CD4-positive, alpha-beta T cell (primary cell): ENCODE measurements around the gene TRABD2B. TPM values are rescaled to one million over a fixed set of nuclear protein-coding genes. Genes with fewer than 3 reads are reported as not detected.

Experiments
- ATAC-seq: fragments of 200-7000 bp; cut with Tn5 transposase; one replicate; pipeline ENCODE4 v1.10.0; 2022; ENCODE audit warnings: mild to moderate bottlenecking; ENCODE audit not compliant: poor library complexity
- CTCF ChIA-PET: fragments of 350-600 bp; sonication (Branson Sonifier 250); formaldehyde crosslinking; loops from one replicate; lab custom pipeline; 2021; ENCODE audit warnings: antibody characterized with exemption, inconsistent platforms; lab: Charles Lee
- POLR2A ChIA-PET: fragments of 350-600 bp; sonication (Branson Sonifier 250); formaldehyde crosslinking; loops from one replicate; lab custom pipeline; 2021; ENCODE audit warnings: antibody characterized with exemption, inconsistent platforms; lab: Charles Lee
- DNase-seq, 14 experiments: peaks; one replicate each; pipeline ENCODE4 v3.0.0-alpha.2; 2013 to 2020; ENCODE audit warnings: mixed read lengths in 2 of 14
- H3K27ac ChIP-seq, 2 donors: one replicate each; pipeline versions ENCODE4 v1.5.1 to v1.7.0; 2013; ENCODE audit warnings: low read length in 2 of 2, low read depth in 1 of 2, mild to moderate bottlenecking in 1 of 2
- H3K27me3 ChIP-seq, 2 experiments: 1 replicate in 1 of 2; 2 replicates in 1 of 2; pipeline versions ENCODE4 v1.6.1 to v1.7.0; 2013; ENCODE audit warnings: low read length in 2 of 2, control low read depth in 1 of 2, mild to moderate bottlenecking in 1 of 2, moderate library complexity in 1 of 2; ENCODE audit not compliant: insufficient read depth in 2 of 2, control insufficient read depth in 1 of 2
- H3K36me3 ChIP-seq: one replicate; pipeline ENCODE4 v1.6.1; 2013; ENCODE audit warnings: low read length, control low read depth; ENCODE audit not compliant: insufficient read depth
- H3K4me1 ChIP-seq: one replicate; pipeline ENCODE4 v1.6.1; 2013; ENCODE audit warnings: low read length, control low read depth; ENCODE audit not compliant: insufficient read depth
- H3K4me3 ChIP-seq: one replicate; pipeline ENCODE4 v1.5.1; 2013; ENCODE audit warnings: mild to moderate bottlenecking, low read length, moderate library complexity
- H3K9me3 ChIP-seq, 2 experiments: 1 replicate in 1 of 2; 2 replicates in 1 of 2; pipeline versions ENCODE4 v1.6.1 to v1.7.0; 2013; ENCODE audit warnings: low read length in 2 of 2, mild to moderate bottlenecking in 2 of 2, control low read depth in 1 of 2, moderate library complexity in 1 of 2; ENCODE audit not compliant: control insufficient read depth in 1 of 2, insufficient read depth in 1 of 2
- H3K27ac Mint-ChIP-seq: one replicate; pipeline ENCODE4 v1.8.0; 2020; ENCODE audit warnings: mixed read lengths
- H3K27me3 Mint-ChIP-seq: one replicate; pipeline ENCODE4 v1.8.0; 2021; ENCODE audit warnings: mixed read lengths
- H3K36me3 Mint-ChIP-seq: one replicate; pipeline ENCODE4 v1.8.0; 2021; ENCODE audit warnings: low read depth, mixed read lengths
- H3K4me1 Mint-ChIP-seq: one replicate; pipeline ENCODE4 v1.8.0; 2021; ENCODE audit warnings: low read depth, mixed read lengths
- H3K4me3 Mint-ChIP-seq: one replicate; pipeline ENCODE4 v1.8.0; 2020; ENCODE audit warnings: mild to moderate bottlenecking, mixed read lengths
- H3K9me3 Mint-ChIP-seq: one replicate; pipeline ENCODE4 v1.8.0; 2020; ENCODE audit warnings: mixed read lengths
- CTCF ChIP-seq: fragments of 200-600 bp; IDR thresholded peaks from one replicate; pipeline ENCODE4 v1.8.0; 2022; ENCODE audit warnings: antibody characterized with exemption, mild to moderate bottlenecking
- intact Hi-C, 2 experiments: fragments of 100-400 bp; cut with DNase I in 1 of 2; cut with micrococcal nuclease in 1 of 2; formaldehyde crosslinking; loops; one replicate each; pipeline versions ENCODE4 v1.15.1 to v1.9.0; 2023 to 2025; cut with DNase I, micrococcal nuclease
- total RNA-seq, 174 experiments: library from RNA in 2 of 174; stranded (reverse) in 2 of 174; gene quantifications; one replicate each; pipeline ENCODE4 v1.2.3 and lab custom pipeline; 2021 to 2026

Gene TRABD2B
- total RNA-seq, 2 experiments from 2014 or later: not detected

GRCh38 chr1:47776667-47777131, 220.5 kb downstream of the TRABD2B start:
- no peaks in the 10 kb centered on the region for H3K36me3 Mint-ChIP-seq
- no peaks in the 10 kb centered on the region for H3K4me1 Mint-ChIP-seq
- intact Hi-C loops: no loop called here
- Histone ChIP-seq H3K27ac (no peak overlapping the region), H3K4me1 (no peaks in the 10 kb centered on the region), H3K9me3 (no peaks in the 10 kb centered on the region), H3K27me3 (no peaks in the 10 kb centered on the region), H3K4me3 (no peak overlapping the region), H3K36me3 (no peaks in the 10 kb centered on the region)
- no peak overlapping the region for H3K27ac Mint-ChIP-seq
- CTCF ChIA-PET: no interaction called here
- peaks cover 2% of the 10 kb centered on the region for H3K27me3 Mint-ChIP-seq
- ATAC-seq (no peak), DNase-seq (no peak)
- POLR2A ChIA-PET: no interaction called here
- TF ChIP-seq CTCF: no peak
- H3K4me3 Mint-ChIP-seq: no peak overlapping the region
- H3K9me3 Mint-ChIP-seq: no peaks in the 10 kb centered on the region

GRCh38 chr1:47774986-47775834, 222.0 kb downstream of the TRABD2B start:
- Mint-ChIP-seq H3K9me3 (no peaks in the 10 kb centered on the region), H3K27ac (no peak overlapping the region), H3K27me3 (no peaks in the 10 kb centered on the region), H3K4me1 (no peaks in the 10 kb centered on the region), H3K36me3 (no peaks in the 10 kb centered on the region), H3K4me3 (no peak overlapping the region)
- H3K4me3 ChIP-seq: no peak overlapping the region
- H3K27ac ChIP-seq: no peak overlapping the region
- H3K4me1 ChIP-seq: no peaks in the 10 kb centered on the region
- ChIA-PET POLR2A (no interaction called here), CTCF (no interaction called here)
- DNase-seq (no peak), ATAC-seq (no peak)
- intact Hi-C loops: no loop called here
- H3K27me3 ChIP-seq: no peaks in the 10 kb centered on the region
- TF ChIP-seq CTCF: no peak
- no peaks in the 10 kb centered on the region for H3K9me3 ChIP-seq
- H3K36me3 ChIP-seq: no peaks in the 10 kb centered on the region

GRCh38 chr1:47772960-47773682, 224.1 kb downstream of the TRABD2B start:
- Histone ChIP-seq H3K4me1 (no peaks in the 10 kb centered on the region), H3K27me3 (no peaks in the 10 kb centered on the region), H3K4me3 (no peak overlapping the region), H3K36me3 (no peaks in the 10 kb centered on the region), H3K9me3 (peaks cover 0 to 4% of the 10 kb centered on the region in 2 experiments), H3K27ac (no peak overlapping the region)
- POLR2A ChIA-PET: no interaction called here
- no peaks in the 10 kb centered on the region for H3K36me3 Mint-ChIP-seq
- DNase-seq (no peak), ATAC-seq (no peak)
- no peak overlapping the region for H3K27ac Mint-ChIP-seq
- intact Hi-C loops: no loop called here
- H3K4me1 Mint-ChIP-seq: no peaks in the 10 kb centered on the region
- H3K27me3 Mint-ChIP-seq: no peaks in the 10 kb centered on the region
- no peak overlapping the region for H3K4me3 Mint-ChIP-seq
- no peak for TF ChIP-seq CTCF
- CTCF ChIA-PET: no interaction called here
- H3K9me3 Mint-ChIP-seq: no peaks in the 10 kb centered on the region
